Suppressor macrophage treated with lipopolysaccharide for 4 hours (primary cell): Measurements from ENCODE around the gene WFDC6.
"Not testable (repeated sequence)": the region's sequence is repeated elsewhere in the genome, so short reads cannot be mapped to it uniquely, and the experiment has no call there.

Experiments
- DNase-seq: peaks from one replicate; pipeline ENCODE4 v3.0.0-alpha.2; 2020

WFDC6 gene

DNA sequence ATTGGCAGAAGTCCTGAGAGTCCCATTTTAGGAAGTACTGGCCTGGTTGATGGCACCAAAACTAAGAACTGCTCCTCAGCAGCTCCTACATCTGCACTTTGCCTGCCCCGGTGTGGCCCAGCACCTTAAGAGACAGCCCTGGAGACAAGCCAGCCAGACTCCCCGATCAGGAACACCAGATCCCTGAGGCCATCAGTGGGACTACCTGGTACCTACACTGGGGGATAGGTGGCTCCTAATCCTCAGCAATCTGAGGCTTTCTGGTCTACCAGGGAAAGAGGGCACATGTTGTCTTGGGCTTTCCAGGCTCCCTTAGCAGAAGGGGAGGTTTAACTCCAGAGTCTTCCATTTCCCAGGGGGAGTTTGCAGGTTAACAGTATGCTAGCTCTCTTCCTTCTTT is at the start of gene WFDC6:
Gene WFDC6, minus strand, starts transcription at position 101 of the 400 bp plus-strand sequence. Its CDS starts 75 bp downstream, at position 26.
- no peak for DNase-seq

DNA sequence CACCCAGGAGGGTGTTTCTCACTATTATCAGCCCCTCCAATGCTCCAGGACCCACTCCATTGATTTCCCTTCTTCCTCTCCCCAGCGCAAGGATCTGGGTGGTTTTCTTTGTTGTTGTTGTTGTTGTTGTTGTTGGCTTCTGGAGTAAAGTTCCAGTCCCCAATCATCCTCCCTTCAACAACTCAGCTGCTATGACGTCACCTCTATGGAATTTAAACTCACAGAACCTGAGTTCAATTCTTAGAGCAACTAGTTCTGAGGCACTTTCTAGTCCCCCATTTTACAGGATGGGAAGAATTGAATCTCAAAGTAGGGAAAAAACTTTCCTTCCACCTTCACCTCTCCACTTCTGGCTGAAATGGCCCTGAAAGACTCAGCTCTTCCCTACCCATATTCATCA is 49.5 kb upstream of the WFDC6 start:
- no peak for DNase-seq

DNA sequence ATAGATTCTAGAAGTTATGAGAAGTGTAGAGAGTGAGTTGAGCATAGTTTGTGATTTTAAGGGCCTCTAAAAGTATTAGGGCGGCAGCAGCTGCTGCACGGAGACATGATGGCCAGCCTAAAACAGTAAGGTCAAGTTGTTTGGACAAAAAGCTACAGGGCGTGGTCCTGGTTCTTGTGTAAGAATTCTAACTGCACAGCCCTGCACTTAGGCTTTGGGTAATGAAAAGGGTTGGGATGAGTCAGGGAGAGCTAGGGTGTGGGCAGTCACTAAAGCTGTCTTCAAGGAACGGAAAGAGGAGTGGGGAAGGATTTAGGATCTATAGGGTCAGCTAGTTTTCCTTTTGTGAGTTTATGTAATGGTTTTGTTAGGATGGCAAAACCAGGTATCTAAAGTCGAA is 46.7 kb upstream of the WFDC6 start:
- DNase-seq, result not testable (repeated sequence)

DNA sequence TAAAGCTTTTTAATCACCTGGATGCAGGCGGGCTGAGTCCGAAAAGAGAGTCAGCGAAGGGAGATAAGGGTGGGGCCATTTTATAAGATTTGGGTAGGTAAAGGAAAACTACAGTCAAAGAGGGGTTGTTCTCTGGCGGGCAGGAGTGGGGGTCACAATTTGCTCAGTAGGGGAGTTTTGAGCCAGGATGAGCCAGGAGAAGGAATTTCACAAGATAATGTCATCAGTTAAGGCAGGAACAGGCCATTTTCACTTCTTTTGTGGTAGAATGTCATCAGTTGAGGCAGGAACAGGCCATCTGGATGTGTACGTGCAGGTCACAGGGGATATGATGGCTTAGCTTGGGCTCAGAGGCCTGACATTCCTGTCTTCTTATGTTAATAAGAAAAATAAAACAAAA is 45.0 kb upstream of the WFDC6 start:
- not testable (repeated sequence) for DNase-seq

DNA sequence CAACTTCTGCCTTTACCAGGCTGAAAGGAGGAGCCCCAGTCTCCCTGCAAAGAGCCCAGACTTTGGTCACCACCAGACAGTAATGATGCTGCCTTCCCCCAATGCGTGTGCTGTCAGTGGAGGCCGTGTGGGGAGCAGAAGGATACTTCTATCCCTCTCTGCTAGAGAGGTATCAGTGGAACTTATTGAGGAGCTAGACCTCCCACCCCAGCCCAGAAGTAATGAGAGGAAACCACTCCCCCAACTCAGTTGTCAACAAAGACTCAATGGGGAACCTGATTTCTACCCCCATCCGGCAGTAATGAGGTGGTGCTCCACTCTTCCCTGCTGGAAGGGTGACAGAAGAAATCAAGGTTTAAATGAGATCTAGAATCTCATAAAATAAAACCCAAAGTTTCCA is 44.2 kb upstream of the WFDC6 start:
- no peak for DNase-seq

DNA sequence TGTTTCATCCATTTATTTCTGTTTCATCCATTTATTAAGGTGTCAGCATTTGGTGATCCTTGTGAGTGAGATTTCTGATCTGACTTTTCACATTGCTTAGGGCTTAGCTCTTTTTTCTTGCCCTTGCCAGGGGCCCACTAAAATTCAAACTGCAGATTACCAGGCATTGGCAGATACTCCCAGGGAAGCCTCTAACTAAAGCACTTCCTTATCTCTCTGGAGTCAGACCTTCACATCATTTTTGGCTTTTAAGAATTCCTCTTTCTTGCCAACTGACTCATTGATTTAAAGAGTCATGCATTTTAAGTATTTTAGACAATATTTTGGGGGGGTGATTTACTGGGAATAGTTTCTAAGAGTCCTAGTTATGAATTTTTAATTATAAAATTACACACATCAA is 42.4 kb upstream of the WFDC6 start:
- no peak for DNase-seq

DNA sequence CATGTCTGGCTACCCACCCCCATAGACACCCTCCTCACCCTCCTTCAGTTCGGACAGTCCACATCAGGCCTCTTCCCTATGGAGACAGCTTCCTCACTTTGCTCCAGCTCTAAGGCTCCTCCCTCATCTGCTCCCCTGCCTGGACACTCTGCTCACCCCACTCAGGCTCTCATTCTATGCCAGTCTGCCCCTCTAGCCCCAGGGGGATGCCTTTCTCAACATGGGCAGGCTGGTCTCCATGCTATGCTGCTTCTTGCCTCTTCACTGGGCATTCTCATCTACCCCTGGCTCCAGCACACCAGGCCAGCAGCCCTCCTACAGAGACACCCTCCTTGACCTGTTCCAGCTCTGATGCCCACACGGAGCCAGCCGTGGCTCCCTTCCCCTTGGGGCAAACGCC is 39.9 kb upstream of the WFDC6 start, which contains the start of gene WFDC8:
Gene WFDC8, minus strand, starts transcription at position 101 of the 400 bp plus-strand sequence. Its CDS starts 37 bp downstream, at position 64.
- DNase-seq, result no peak

DNA sequence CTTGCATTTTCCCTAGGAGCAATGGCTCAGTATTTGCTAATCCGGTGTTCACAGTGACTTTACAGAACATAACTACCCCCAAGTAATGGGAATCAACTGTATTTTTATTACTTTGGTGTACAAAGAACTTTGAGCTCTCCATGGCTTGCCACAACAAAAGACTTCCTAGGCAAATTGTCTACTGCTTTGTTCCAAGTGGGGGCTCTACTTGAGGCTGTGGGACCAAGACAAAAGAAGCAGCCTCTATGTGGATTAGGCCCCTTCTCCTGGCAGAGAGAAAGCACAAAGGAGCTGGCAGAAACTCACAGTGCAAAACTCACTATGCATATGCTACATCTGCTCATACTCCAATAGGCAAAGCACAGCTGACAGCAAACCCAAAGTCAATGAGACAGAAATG is 38.9 kb upstream of the WFDC6 start:
- DNase-seq, result no peak

DNA sequence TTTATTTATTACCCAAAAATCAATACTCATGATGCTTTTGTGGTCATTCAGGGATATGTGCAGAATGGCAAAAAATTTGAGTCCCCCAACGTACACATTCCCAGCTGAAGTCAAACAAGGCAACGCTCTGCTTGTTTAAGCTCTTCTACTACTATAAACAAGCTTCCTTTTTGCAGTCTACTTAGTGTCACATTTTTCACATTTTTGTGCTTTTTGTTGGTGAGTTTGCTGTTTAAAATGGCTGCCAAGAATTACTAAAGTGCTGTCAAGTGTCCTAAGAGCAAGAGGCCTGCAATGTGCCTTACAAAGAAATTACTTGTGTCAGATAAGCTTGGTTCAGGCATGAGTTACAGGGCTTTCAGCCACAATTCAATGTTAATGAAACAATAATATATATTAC is 37.7 kb upstream of the WFDC6 start:
- no peak for DNase-seq

DNA sequence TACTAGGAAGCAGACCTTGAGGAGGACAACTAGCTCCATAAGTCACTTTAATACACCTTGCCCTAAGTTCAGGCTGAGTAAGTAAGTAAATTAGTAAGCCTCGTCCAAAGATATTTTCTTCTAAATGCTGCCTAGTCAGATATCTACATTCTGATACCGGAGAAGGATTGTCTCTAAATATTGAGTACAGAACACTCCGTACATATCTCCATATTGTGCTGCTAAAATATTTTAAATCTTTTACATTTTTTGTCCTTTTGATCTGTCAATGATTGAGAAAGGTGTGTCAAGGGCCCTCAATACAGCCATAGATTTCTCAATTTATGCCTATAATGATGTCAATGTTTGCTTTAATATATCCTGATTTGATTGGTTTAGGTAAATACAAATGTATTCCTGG is 36.6 kb upstream of the WFDC6 start:
- no peak for DNase-seq

DNA sequence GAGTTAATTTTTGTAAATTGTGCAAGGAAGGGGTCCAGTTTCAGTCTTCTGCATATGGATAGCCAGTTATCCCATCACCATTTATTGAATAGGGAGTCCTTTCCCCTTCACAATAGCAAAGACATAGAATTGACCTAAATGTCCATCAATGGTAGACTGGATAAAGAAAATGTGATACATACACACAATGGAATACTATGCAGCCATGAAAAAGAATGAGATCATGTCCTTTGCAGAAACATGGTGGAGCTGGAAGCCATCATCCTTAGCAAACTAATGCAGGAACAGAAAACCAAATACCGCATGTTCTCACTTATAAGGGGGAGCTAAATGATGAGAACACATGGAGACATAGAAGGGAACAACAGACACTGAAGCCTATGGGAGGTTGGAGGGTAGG is 30.4 kb upstream of the WFDC6 start:
- not testable (repeated sequence) for DNase-seq

DNA sequence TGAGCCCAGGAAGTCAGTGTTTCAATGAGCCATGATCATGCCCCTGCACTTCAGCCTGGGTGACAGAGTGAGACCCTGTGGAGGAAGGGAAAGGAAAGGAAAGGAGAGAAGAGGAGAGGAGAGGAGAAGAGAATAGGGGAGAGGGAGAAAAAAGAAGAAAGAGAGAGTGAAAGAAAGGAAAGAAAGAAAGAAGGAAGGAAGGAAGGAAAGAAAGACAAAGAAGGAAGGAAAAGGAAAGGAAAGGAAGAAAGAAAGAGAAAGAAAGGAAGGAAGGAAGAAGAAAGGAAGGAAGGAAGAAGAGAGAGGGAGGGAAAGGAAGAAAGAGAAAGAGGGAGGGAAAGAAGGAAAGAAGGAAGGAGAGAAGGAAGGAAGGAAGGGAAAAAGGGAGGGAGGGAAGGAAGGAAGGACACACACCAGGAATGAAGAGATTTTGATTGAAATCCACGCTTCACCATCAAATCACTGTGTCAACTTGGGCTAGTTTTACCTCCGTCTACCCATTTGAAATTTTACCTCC is 25.5 kb upstream of the WFDC6 start:
- DNase-seq, result no peak

DNA sequence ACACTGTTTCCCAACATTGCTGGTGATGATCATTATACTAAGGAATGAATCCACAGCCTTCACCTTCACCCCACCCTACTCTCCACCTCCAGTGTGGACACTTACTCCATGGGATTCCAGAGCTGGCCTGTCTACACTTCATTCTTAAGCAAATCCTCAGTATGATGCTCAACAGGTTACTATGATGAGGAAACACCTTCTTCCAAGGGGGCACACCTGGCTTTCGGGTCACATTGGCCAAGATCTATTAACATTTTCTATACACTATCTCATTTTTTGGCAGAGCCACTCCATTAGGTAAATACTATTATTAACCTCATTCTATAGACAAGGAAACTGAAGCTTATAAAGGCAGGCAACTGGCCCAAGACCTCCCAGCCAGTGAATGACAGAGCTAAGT is 15.9 kb upstream of the WFDC6 start:
- DNase-seq, result no peak

DNA sequence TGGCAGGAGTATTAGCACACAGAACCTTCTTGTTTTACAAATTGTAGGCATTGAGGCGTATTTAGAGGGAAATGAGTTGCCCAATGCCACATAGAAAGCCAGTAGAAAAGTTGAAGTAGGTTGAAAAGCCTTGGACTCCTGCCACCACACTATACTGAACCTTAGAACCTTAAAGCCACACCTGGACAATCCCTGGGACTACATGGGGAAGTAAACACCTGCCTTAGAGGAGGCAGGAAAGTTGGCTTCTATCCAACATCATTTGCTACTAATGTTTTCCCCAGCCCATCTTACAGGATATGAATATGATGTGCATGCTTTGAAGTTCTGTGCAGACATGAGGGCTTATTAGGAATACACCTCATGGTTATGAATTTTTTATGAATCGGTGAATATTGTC is 13.2 kb upstream of the WFDC6 start:
- DNase-seq, result no peak

DNA sequence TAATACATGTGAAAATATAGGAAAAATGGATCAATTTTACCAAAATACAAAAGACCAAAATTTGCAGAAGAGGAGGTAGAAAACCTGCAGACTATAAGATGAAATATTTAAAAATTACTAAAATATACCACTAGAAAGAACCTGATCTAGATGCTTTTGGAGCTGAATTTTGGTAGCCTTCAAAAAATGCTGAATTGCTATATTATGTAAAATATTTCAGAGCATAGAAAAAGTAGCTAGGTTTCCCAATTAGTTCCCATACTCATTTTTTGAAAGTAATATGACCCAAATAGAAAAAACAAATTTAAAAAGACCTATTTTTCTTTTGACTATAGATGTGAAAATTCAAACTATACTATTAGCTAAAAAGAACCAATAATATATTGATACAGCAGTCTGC is 11.5 kb upstream of the WFDC6 start:
- no peak for DNase-seq

DNA sequence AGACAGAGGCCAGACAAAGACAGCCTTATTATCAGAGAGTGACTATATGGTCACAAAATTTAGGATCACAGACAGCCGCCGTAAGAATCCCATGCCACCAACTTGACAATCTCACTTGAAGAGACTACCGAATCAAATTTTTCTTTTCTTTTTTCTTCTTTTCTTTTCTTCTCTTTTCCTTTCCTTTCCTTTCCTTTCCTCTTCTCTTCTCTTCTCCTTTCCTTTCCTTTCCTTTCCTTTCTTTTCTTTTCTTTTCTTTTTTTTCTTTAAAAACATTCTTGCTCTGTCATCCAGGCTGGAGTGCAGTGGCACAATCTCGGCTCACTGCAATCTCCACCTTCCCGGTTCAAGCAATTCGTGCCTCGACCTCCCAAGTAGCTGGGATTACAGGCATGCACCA is 9.1 kb upstream of the WFDC6 start:
- DNase-seq, result no peak

DNA sequence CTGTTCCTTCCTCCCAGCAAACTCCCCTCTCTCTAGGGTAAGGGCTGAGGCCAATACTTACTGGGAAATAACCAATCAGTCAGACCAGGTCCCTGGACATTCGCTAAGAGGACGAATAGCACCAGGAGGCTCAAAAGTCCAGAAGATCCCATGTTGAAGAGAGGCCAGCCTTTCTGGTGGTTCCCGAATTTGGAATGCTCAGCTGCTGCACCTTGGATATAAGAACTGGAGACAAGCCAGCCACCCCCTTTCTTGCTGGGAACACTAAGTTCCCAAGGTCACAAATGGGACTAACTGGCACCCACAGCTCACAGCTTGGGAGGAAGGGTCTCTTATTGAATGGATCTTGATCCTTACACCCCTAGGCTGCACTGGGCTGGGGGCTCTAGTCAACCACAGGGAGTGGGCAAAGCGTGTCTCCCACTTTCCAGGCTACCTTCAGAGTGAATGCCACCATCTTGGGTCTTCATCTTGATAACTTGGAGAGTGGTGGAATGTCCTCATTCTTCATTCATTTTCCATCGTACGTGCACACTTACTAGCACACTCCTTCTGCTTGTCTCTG is 8.0 kb upstream of the WFDC6 start, which contains the start of gene EPPIN:
Gene EPPIN, minus strand, starts transcription at position 196 of the 565 bp plus-strand sequence. Its CDS starts 44 bp downstream, at position 152.
- DNase-seq, result no peak

DNA sequence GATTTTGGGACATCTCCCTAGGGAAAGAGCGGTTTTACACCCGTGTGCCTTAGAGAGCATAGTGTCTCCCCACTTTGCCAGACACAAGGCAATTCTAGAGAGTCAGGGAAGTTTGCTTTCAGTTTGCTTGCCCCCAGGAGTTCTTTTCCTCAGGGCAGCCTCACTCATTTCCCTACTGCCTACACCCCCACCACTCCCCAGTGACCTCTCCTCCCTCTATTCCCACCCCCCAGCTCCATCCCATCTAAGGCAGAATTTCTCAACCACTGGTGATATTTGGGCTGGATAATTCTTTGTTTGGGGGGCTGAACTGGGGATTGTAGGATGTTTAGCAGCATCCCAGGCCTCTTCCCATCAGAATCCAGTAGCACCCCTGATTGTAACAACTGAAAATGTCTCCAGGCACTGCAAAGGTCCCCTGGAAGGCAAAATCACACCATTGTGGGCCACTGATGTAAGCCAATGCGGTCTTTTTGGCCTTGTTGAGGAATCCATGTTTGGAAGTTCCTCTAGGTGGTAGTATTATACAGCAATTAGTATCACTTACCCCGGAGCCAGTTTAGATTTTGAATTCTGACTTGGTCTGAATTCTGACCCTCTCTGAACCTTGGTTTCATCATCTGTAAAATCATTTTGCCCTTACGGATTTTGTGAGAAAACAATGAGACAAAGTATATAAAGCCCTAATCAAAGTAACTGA is 6.6 kb upstream of the WFDC6 start:
- DNase-seq, result peak; percentile 21

DNA sequence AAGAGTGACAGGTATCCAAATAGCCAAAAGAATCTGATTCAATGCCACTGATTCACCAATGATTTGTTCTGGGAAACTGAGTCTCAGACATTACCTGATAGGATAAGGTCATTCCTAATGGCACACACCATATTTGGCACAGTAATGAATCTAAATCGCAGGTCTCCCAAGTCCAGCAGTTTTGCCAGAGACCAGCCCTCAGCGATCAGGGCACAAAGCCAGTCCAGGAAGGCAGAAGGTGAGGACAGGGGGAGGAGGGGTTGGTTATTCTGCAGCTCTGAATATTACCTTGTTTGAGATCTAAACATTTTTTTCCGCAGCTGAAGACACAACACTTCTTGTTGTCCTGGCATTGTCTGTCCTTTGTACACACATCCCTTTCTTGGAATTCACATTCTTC is 6.1 kb upstream of the WFDC6 start:
- no peak for DNase-seq

DNA sequence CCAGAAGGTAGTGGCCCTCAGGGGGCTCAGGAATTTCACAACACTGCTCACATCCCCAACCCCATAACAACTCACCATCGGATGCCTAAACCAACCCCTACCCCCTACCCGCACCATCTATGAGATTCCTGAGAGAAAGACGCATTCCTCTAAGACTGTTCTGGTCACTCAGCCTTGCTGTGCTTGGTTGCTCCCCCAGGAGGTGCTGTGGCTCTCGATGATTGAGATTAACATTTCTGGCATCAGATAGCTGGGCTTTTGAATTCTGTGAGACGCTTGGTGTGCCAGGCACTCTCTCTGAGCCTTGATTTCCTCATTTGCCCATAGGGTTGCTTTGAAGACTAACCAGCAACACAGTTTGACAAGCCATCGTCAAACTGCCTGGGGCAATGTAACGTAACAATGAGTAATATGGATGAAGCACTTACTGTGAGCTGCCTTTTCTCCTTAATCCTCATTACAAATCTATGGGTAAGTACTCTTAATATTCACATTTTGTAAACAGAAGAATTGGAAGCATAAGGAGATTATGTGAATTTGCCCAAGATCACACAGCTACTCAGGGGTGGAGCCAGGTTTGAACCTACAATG is 978 bp downstream of the WFDC6 start:
- no peak for DNase-seq

DNA sequence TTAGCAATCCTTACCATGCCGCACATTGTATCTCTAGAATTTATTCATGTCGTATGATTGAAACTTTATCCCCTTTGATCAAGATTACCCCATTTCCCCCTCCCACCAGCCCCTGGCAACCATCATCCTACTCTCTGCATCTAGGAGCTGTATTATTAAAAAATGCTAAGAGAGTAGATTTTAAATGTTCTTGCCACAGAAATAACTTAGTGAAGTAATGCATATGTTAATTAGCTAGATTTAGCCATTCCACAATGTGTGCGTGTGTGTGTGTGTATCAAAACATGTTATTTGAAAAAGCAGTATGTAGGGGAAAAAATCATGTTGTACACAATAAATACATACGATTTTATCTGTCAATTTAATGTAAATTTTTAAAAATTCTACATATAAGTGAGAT is 12.0 kb downstream of the WFDC6 start:
- DNase-seq, result no peak

DNA sequence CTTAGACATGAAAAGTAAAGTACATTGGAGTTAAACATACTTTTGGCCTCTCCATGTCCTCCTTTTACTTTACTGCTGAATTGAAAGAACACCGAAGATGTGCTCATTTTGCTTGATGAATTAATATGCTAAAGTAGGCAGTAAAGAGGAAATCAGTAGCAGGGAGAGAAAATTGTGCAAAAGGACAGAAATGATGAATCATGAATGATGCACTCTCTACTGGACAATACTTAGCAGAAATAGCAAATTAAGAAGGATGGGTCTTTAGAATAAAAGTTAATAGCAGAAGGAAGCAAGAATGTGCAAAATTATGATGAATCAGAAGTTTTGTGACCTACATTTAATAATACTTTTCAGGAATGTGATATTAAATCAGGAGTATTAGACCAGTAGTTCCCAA is 15.5 kb downstream of the WFDC6 start:
- peak; percentile 50 for DNase-seq

DNA sequence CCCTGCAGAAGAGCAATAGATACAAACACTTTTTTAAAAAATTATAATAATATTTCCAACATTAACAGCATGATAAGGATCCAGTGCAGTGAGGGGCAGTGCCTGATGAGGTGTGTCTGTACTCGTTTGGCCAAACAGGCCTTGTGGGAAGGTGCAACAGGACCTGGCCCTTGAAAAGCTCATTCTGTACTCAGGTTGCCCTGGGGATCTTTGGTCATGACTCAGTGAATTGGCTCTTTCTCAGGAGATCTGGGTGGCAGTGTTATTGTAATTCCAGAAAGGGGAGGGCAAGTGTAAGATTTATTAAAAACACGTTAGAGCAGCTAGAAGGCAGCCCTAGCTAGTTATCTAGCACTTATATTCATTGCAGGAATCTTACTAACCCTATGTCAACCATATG is 21.0 kb downstream of the WFDC6 start:
- no peak for DNase-seq
